GM12878 (cell line): ENCODE data around the gene DUSP7. TPM values are rescaled to one million over a fixed set of nuclear protein-coding genes. Genes with fewer than 3 reads are reported as not detected.

ENCODE experiments used
- ATAC-seq: fragments of 200-7000 bp; cut with Tn5 transposase; 3 replicates; pipeline ENCODE4 v1.9.1; 2020; ENCODE audit warnings: mild to moderate bottlenecking, moderate library complexity
- BruUV-seq: library from RNA; stranded (reverse); fragments of 400-500 nt; replicated peaks from 2 replicates; lab custom pipeline; 2021; lab: Mats Ljungman, UMichigan
- CTCF ChIA-PET: fragments of 300-600 bp; sonication (Branson Sonifier 250); formaldehyde crosslinking; extraction: SDS; loops from one replicate; lab custom pipeline; 2021; ENCODE audit warnings: inconsistent platforms; lab: Yijun Ruan, JAX
- POLR2A ChIA-PET: fragments of 350-600 bp; formaldehyde crosslinking; extraction: SDS; loops from one replicate; lab custom pipeline; 2021; ENCODE audit warnings: inconsistent platforms; lab: Charles Lee
- RAD21 ChIA-PET: fragments of 300-600 bp; sonication (Branson Sonifier 250); formaldehyde crosslinking; loops from one replicate; lab custom pipeline; 2023; ENCODE audit warnings: antibody characterized with exemption; ENCODE audit not compliant: unreplicated experiment; lab: Charles Lee
- SMC1A ChIA-PET: fragments of 300-600 bp; sonication (Branson Sonifier 250); formaldehyde crosslinking; loops from one replicate; lab custom pipeline; 2023; ENCODE audit not compliant: unreplicated experiment, uncharacterized antibody; lab: Charles Lee
- DNase-seq: peaks from one replicate; pipeline ENCODE4 v3.0.0-alpha.2; 2011; ENCODE audit warnings: low read depth, low spot score
- FAIRE-seq: peaks from 3 replicates; lab custom pipeline; 2011; peaks lifted over from hg19 to GRCh38; lab: Jason Lieb, UNC
- H2AFZ ChIP-seq: 2 replicates; pipeline ENCODE4 v1.6.0; 2011; ENCODE audit warnings: low read depth, low read length, control low read depth; ENCODE audit not compliant: control insufficient read depth
- H3K27ac ChIP-seq: 2 replicates; pipeline ENCODE4 v1.5.1; 2011; ENCODE audit warnings: control low read depth; ENCODE audit not compliant: control insufficient read depth, insufficient read depth
- H3K27me3 ChIP-seq, 2 experiments: replicated peaks in 1 of 2; 2 replicates each; pipeline versions ENCODE4 v1.6.0 to v1.6.1; 2011; ENCODE audit warnings: low read length in 1 of 2; ENCODE audit not compliant: control insufficient read depth in 2 of 2, insufficient read depth in 2 of 2
- H3K36me3 ChIP-seq, 2 experiments: 2 replicates each; pipeline ENCODE4 v1.5.1; 2011; ENCODE audit warnings: low read length in 1 of 2; ENCODE audit not compliant: control insufficient read depth in 2 of 2, insufficient read depth in 2 of 2
- H3K4me1 ChIP-seq: 2 replicates; pipeline ENCODE4 v1.6.1; 2011; ENCODE audit warnings: mild to moderate bottlenecking, low read length, moderate library complexity, mixed read lengths; ENCODE audit not compliant: control insufficient read depth, insufficient read depth
- H3K4me2 ChIP-seq: 2 replicates; pipeline ENCODE4 v1.6.0; 2011; ENCODE audit warnings: control low read depth; ENCODE audit not compliant: control insufficient read depth, insufficient read depth
- H3K4me3 ChIP-seq: fragments of 200-600 bp; sonication (generic); 2 replicates; pipeline ENCODE4 v1.5.1; 2016
- H3K79me2 ChIP-seq: 2 replicates; pipeline ENCODE4 v1.6.0; 2011; ENCODE audit warnings: low read length; ENCODE audit not compliant: control insufficient read depth, insufficient read depth
- H3K9ac ChIP-seq: 2 replicates; pipeline ENCODE4 v1.8.0; 2011; ENCODE audit warnings: low read length, control low read depth, mixed read lengths; ENCODE audit not compliant: control insufficient read depth, insufficient read depth
- H3K9me3 ChIP-seq: replicated peaks from 3 replicates; pipeline ENCODE4 v1.5.1; 2011; ENCODE audit warnings: mild to moderate bottlenecking, low read length; ENCODE audit not compliant: control insufficient read depth, insufficient read depth
- H4K20me1 ChIP-seq: 2 replicates; pipeline ENCODE4 v1.6.0; 2011; ENCODE audit not compliant: control insufficient read depth, insufficient read depth
- ATF2 ChIP-seq: IDR thresholded peaks from 2 replicates; pipeline ENCODE4 v1.6.1; 2012; ENCODE audit warnings: low read length, inconsistent platforms
- E4F1 ChIP-seq: fragments of 450-650 bp; IDR thresholded peaks from 2 replicates; pipeline ENCODE4 v1.6.1; 2018; ENCODE audit warnings: borderline replicate concordance, mild to moderate bottlenecking; ENCODE audit not compliant: partially characterized antibody
- FOXM1 ChIP-seq: IDR thresholded peaks from 2 replicates; pipeline ENCODE4 v1.6.1; 2012; ENCODE audit warnings: low read depth, mild to moderate bottlenecking, inconsistent platforms, low read length, moderate library complexity
- GABPA ChIP-seq: IDR thresholded peaks from 2 replicates; pipeline ENCODE4 v1.6.1; 2014; ENCODE audit warnings: antibody characterized with exemption, low read depth, mild to moderate bottlenecking, inconsistent platforms
- HSF1 ChIP-seq: fragments of 150-350 bp; IDR thresholded peaks from 2 replicates; pipeline ENCODE4 v1.6.1; 2014; ENCODE audit warnings: mild to moderate bottlenecking, low read depth, low read length
- IKZF1 ChIP-seq: fragments of 450-650 bp; conservative IDR thresholded peaks from 2 replicates; pipeline ENCODE4 v1.6.1; 2017; ENCODE audit warnings: antibody characterized with exemption, mild to moderate bottlenecking
- IKZF2 ChIP-seq, 2 experiments: fragments of 450-650 bp; IDR thresholded peaks; 2 replicates each; pipeline ENCODE4 v1.6.1; 2017; ENCODE audit warnings: mild to moderate bottlenecking in 2 of 2, moderate library complexity in 2 of 2
- PRDM15 ChIP-seq: fragments of 450-650 bp; formaldehyde crosslinking; IDR thresholded peaks from 2 replicates; pipeline ENCODE4 v1.4.0; 2020; ENCODE audit warnings: mild to moderate bottlenecking, moderate library complexity
- SREBF1 ChIP-seq: IDR thresholded peaks from 2 replicates; pipeline ENCODE4 v1.6.1; 2012; ENCODE audit warnings: mild to moderate bottlenecking, low read length
- WGBS: methylation state at CpG from one replicate; pipeline ENCODE4 v1.1.6; 2016; ENCODE audit warnings: low lambda C conversion rate; ENCODE audit not compliant: insufficient replicate concordance, insufficient coverage; ENCODE audit errors: missing lambda C conversion rate; 5-methylcytosine and 5-hydroxymethylcytosine counted together
- in situ Hi-C: fragments of 300-500 bp; cut with MboI; formaldehyde crosslinking; loops from 9 replicates; pipeline ENCODE4 v1.14.3; 2018; ENCODE audit warnings: mixed read lengths
- intact Hi-C: fragments of 100-400 bp; cut with micrococcal nuclease; formaldehyde crosslinking; loops from one replicate; pipeline ENCODE4 v1.14.2; 2022; ENCODE audit not compliant: unreplicated experiment
- polyA plus RNA-seq, 11 experiments: library from polyadenylated mRNA; depleted of rRNA in 4 of 11; unstranded in 6 of 11; stranded (reverse) in 5 of 11; fragments of >200 nt; fragmentation: Nextera tagmentation in 4 of 11; fragmentation: Illumina TruSeq in 1 of 11; extraction: Ambion mirVana in 4 of 11; extraction: Trizol in 1 of 11; gene quantifications; 1 replicate in 1 of 11; 2 replicates in 10 of 11; pipeline versions ENCODE4 v1.2.1 to v1.2.3, GENCODE V29; 2011 to 2016; ENCODE audit warnings: inconsistent platforms in 2 of 11, missing spikeins in 2 of 11, low read depth in 1 of 11
- total RNA-seq, 4 experiments: library from RNA; depleted of rRNA in 3 of 4; stranded (reverse); fragments of >200 nt in 3 of 4; fragmentation: Illumina TruSeq in 1 of 4; extraction: Trizol in 1 of 4; gene quantifications; 2 replicates each; pipeline versions ENCODE4 v1.2.1 to v1.2.3, GENCODE V29; 2013 to 2021

The DUSP7 gene
- total and polyA plus RNA-seq, 10 of the 15 experiments (the other 5 are each of a cell fraction or from before 2014, with no cell fraction given), result 0.73 to 17.0 (median 7.9) TPM

GRCh38 chr3:52024765-52025452 lies 31.5 kb downstream of the DUSP7 start:
- ATAC-seq, result peak; percentile 49
- no TSS peak for BruUV-seq
- Histone ChIP-seq H3K4me1 (peaks cover 18% of the 10 kb centered on the region), H3K27ac (peak overlapping the region; percentile 55; the same call in 1 of the 2 replicates), H2AFZ (no peak overlapping the region), H4K20me1 (no peaks in the 10 kb centered on the region), H3K79me2 (no peaks in the 10 kb centered on the region), H3K9me3 (no peaks in the 10 kb centered on the region), H3K36me3 (no peaks in the 10 kb centered on the region), H3K4me3 (no peak overlapping the region), H3K9ac (no peak overlapping the region), H3K27me3 (no peaks in the 10 kb centered on the region), H3K4me2 (no peak overlapping the region)
- ChIA-PET POLR2A (interaction anchor here (0.6 to 2.3 kb wide), 6 partner anchors 8 to 218 kb away, joined by 4 to 12 read pairs (median 6); no protein-coding TSS in a partner anchor), CTCF (interaction anchor here (0.8 to 1.7 kb wide), 9 partner anchors 10 to 120 kb away, joined by 3 to 9 read pairs (median 3); no protein-coding TSS in a partner anchor), SMC1A (interaction anchor here (0.6 to 1.6 kb wide), 6 partner anchors 11 to 163 kb away, joined by 3 to 16 read pairs (median 4); no protein-coding TSS in a partner anchor), RAD21 (interaction anchor here (0.7 to 1.9 kb wide), 6 partner anchors 11 to 37 kb away, joined by 3 to 17 read pairs (median 5); no protein-coding TSS in a partner anchor)
- 39% methylated on average over 6 of the region's 6 CpGs for WGBS
- DNase-seq, result no peak
- FAIRE-seq, result no peak
- in situ Hi-C loops (no loop called here), intact Hi-C loops (loop anchor here (1.0 kb wide), 1 partner anchor 27 kb away; no protein-coding TSS in a partner anchor)
- TF ChIP-seq ATF2 (no peak), HSF1 (no peak), SREBF1 (no peak), E4F1 (no peak), IKZF1 (peak; percentile 24; the same call in 1 of the 2 replicates), IKZF2 (IDR thresholded peaks at IDR 0.05) (peak in 1 of 2 experiments; percentile 21; a peak in 1 of 4 replicates), FOXM1 (no peak), GABPA (no peak), PRDM15 (CRISPR knock-in tag) (no peak)
